ENCODE data around the gene C1QC.

- TF ChIP-seq EZH2 (IDR thresholded peaks at IDR 0.05), result no peak
- TF ChIP-seq POLR2AphosphoS5 (IDR thresholded peaks at IDR 0.05; ENCODE audit: borderline replicate concordance, low read depth, low read length), result no peak
- no peak for TF ChIP-seq FOXP2 (optimal IDR thresholded peaks at IDR 0.05; ENCODE audit: control extremely low read depth, extremely low read length, insufficient read depth)
Observed at GRCh38 chr1:22687191-22687590, 43.8 kb downstream of the C1QC start.

Data from SK-N-MC (cell line).